GM18519 (cell line): Measurements from ENCODE around the gene PRR29.

ENCODE experiments used
- ATAC-seq: cut with Tn5 transposase; IDR thresholded peaks from one replicate; pipeline ENCODE4 v1.9.1; 2021; ENCODE audit warnings: mild to moderate bottlenecking, moderate library complexity; ENCODE audit not compliant: unreplicated experiment, low FRiP score

Gene PRR29

DNA sequence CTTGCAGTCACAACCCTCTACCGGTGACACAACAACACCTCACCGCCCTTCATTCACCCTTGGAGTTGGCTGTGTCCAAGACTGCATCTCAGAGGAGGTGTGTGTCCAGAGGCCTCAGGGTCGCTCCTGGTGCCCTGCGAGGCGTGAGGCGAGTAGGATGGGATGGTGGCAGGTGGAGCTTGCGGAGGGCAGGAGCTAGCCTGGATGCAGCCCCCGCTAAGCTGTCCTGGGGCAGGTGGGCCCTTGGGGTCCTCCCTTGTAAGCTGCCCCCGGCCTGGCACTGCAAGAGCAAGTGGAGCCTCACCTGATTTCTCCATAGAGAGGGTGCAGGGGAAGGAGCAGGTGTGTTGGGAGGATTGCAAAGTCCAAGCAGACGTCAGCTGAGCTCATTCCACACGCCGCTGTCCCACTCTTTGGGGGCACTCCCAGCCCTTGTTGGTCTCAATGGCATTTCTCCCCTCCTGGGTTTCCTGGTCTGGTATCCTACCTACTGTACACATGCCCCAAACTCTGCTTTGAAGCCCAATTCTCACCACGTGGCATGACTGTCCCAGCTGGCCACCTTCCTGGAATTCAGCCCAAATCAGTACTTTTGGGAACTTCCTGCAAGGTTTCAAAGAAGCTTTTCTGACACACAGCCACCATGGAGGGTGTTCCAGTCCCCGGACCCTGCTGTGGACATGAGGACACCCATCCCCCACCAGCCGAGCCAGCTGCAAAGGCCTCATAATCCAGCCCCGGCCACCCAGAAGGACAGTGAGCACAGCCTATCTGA is 40.4 kb downstream of the PRR29 start:
- ATAC-seq: no peak

DNA sequence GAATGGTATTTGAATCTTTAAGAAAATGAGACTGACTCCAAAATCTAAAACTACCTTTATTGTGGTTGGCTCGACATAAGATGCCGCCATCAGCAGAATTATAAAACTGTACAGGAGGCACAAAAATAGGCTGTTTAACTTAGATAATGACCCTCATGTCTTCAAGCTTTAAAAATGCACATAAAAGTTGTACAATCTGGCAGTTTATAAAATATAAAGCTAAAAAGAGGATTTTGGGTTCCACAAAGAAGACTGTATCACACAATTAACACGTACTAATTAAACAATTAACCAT is 40.9 kb downstream of the PRR29 start:
- ATAC-seq: no peak

DNA sequence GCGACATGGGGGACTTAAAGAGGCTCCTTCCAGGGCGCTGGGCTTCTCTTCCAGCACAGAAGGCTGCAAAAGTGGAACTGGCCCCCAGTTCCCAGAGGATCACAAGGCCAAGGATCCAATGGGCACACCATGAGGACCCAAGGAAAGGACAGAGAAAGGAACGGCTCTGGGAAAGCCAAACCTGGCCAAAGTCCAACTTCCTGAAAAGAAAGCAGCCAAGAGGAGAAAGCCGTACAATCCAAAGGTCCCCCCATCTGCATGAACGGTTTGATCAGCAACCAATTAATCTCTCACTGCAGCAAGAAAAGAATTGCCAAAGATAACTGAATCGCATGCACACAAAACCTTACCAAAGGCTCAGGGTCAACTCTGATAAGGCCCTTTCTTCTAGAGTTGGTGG is 42.1 kb downstream of the PRR29 start:
- ATAC-seq: no peak

DNA sequence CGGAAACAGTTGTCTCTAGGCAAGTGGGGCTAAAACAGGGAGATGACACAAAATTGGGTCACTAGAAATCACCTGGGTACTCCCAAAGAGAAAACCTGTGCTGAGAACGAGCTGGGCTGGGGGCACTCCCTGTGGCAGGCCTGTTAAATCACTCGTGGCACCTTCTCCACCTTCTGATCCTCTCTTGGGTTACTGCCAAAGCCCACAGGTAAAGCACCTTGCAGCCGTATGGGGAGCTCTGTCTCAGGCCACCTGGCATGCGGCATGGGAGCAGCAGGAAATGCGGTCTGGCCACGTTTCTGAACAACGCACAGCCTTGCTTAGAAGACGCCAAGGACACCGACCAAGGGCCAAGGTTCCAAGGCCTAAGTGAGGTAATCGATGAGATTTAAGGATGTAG is 43.8 kb downstream of the PRR29 start:
- ATAC-seq: no peak

GRCh38 chr17:64042700-64043485 is 44.7 kb downstream of the PRR29 start:
- no peak for ATAC-seq

GRCh38 chr17:64045176-64045575 is 47.0 kb downstream of the PRR29 start:
- ATAC-seq: no peak

DNA sequence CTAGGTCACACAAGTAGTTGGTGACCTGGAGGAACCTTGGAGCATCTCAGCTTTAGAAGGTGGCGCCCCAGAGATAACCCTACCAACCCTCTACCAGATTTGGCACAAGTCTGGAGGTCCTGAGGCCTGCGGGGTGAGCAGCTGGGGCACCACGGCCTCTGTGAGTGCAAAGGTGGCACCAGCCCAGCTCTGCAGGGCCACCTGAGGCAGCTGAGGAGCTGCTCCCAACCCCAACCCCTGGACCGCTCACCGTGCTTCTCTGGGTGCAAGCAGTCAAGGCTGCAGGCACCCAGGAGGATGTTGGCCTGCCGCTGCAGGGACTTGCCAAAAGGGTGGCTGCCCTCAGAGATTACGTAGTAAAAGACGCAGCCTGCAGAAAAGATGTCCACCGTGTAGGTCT is 50.7 kb downstream of the PRR29 start:
- ATAC-seq: no peak

DNA sequence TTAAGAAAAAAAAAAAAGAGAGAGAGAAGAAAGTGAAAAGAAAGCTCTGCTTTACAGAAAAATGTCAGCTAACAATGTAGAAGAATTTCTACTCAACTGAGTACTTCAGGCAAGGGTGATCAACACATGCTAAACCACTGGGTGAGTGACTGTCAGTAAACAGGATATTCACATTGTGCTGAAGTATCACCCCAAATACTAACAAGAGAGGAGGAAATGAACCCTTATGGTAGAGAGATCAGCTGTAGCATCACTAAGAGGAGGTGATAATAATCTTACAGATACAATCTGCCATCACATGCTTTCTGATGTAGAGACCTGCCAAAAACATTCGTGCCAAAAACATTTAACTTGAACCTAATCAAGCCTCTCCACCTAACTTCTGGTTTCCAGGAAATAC is 53.0 kb downstream of the PRR29 start:
- no peak for ATAC-seq

GRCh38 chr17:64053101-64053500 is 55.0 kb downstream of the PRR29 start:
- ATAC-seq: no peak
